Measurements from ENCODE around the gene AUP1. TPM values are rescaled to one million over a fixed set of nuclear protein-coding genes. Genes with fewer than 3 reads are reported as not detected.
A peak's percentile ranks its signal among the peaks of the same experiment; 100 is the strongest.

Gene AUP1
- total RNA-seq, 2 experiments from 2014 or later, result 92.1 to 98.0 TPM

DNA sequence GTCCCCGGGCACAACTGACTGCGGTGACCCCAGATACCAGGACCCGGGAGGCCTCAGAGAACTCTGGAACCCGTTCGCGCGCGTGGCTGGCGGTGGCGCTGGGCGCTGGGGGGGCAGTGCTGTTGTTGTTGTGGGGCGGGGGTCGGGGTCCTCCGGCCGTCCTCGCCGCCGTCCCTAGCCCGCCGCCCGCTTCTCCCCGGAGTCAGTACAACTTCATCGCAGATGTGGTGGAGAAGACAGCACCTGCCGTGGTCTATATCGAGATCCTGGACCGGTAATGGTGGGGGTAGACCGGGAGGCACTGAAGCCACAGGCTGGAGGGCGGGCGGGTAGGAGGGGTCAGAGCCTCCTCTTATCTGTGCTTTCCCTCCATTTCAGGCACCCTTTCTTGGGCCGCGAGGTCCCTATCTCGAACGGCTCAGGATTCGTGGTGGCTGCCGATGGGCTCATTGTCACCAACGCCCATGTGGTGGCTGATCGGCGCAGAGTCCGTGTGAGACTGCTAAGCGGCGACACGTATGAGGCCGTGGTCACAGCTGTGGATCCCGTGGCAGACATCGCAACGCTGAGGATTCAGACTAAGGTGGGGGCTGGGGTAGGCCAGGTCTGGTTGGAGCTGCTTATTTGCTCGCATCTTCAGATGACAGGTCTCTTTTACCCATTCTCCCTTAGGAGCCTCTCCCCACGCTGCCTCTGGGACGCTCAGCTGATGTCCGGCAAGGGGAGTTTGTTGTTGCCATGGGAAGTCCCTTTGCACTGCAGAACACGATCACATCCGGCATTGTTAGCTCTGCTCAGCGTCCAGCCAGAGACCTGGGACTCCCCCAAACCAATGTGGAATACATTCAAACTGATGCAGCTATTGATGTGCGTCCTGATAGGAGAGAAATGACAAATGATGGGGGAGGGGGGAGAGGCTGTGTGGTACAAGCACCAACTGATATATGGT, 1.0 kb upstream of the AUP1 start:
- Mint-ChIP-seq H3K36me3 (peaks cover 58% of the 10 kb centered on the region), H3K27me3 (no peaks in the 10 kb centered on the region), H3K9me3 (no peaks in the 10 kb centered on the region), H3K4me1 (ENCODE audit: low read depth) (peaks cover 39% of the 10 kb centered on the region), H3K4me3 (peak overlapping the region; percentile 98), H3K27ac (peak overlapping the region; percentile 91)
- ChIA-PET POLR2A (interaction anchor here (0.8 to 4.4 kb wide), 9 partner anchors 21 to 75 kb away, joined by 4 to 31 read pairs (median 5); partner anchors contain the start of genes CCDC142, DOK1, INO80B and MRPL53), CTCF (interaction anchor here (1.4 to 5.3 kb wide), 6 partner anchors 21 to 73 kb away, joined by 3 to 66 read pairs (median 14); partner anchors contain the start of genes CCDC142, MOGS, TTC31 and WBP1)
- DNase-seq, result peak; percentile 80
- intact Hi-C loops (cut with micrococcal nuclease), result loop anchor here (5.0 kb wide), 2 partner anchors 33 to 42 kb away; partner anchors contain the start of gene LBX2

DNA sequence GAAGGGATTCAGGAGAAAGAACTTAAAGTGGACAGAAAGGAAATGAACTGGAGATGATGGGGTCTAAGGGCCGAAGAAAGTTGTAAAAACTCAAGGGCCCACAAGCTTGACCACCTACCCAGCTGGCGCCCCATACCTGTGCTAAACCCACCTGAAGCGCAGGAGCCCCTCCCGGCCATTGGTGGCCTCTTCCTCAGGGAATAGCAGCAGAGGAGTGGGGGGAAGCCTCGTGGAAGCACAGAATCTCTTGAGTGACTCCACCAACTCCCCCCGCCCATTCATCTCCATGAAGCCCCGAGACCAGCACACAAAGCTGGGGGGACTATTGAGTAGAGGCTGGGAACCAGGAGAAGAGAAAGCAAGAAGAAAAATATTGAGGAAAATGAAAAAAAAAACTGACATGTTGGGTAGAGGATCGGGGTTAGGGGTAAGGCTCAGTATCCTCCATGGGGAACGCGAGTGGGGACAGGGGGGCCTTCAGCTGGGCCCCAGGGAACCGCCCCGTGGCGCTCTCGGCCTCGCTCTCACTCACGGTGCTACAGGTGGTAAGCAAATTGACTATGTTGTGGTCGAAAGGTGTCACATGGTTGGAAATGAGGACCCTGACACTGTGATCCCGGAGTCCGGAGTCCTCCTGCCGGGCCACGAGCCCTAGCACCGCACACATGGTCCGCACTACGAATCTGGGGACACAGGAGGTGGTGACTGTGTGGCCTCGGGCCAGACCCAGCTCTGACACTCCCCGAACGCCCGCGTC, 728 bp downstream of the AUP1 start:
- ChIA-PET CTCF (interaction anchor here (0.8 to 5.3 kb wide), 5 partner anchors 19 to 74 kb away, joined by 3 to 66 read pairs (median 8); partner anchors contain the start of genes CCDC142, INO80B and TTC31), POLR2A (interaction anchor here (0.6 to 4.4 kb wide), 12 partner anchors 8 to 125 kb away, joined by 3 to 31 read pairs (median 4); partner anchors contain the start of genes CCDC142, INO80B, PCGF1 and SEMA4F)
- intact Hi-C loops (cut with micrococcal nuclease), result loop anchor here (1.0 to 2.0 kb wide), 8 partner anchors 21 to 126 kb away; partner anchors contain the start of genes DOK1, MRPL53, PCGF1 and SEMA4F
- no peak for DNase-seq
- Mint-ChIP-seq H3K4me1 (ENCODE audit: low read depth) (peaks cover 39% of the 10 kb centered on the region), H3K9me3 (no peaks in the 10 kb centered on the region), H3K27ac (peak overlapping the region; percentile 91), H3K27me3 (no peaks in the 10 kb centered on the region), H3K4me3 (peak overlapping the region; percentile 98), H3K36me3 (peaks cover 57% of the 10 kb centered on the region)

DNA sequence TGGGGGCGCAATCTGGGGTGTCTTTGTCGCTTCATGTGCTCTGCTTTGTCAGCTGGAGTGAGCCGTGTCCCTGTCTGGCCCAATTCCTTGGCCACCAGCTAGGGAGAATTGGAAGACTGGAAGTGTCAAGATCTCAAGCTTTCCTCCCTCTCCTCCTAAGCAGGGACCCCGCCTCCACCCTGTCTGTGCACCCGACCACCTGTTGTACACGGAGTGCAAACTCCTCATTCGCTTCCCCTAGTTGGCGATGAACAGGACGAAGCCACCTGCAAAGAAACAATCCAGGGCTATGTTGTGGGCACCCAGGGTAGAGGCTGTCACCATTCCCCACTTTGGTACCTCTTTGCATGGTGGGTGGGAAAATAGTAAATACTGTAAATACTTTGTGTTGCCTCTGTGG, 1.8 kb downstream of the AUP1 start:
- Mint-ChIP-seq H3K36me3 (peaks cover 52% of the 10 kb centered on the region), H3K27ac (no peak overlapping the region), H3K27me3 (no peaks in the 10 kb centered on the region), H3K4me3 (peak overlapping the region; percentile 98), H3K9me3 (no peaks in the 10 kb centered on the region), H3K4me1 (ENCODE audit: low read depth) (peaks cover 39% of the 10 kb centered on the region)
- DNase-seq, result no peak
- intact Hi-C loops (cut with micrococcal nuclease), result loop anchor here (2.0 kb wide), 1 partner anchor 55 kb away; the partner anchor contains the start of gene MRPL53
- CTCF ChIA-PET, result interaction anchor here (5.1 to 5.3 kb wide), 2 partner anchors 45 to 60 kb away, joined by 55 to 66 read pairs; partner anchors contain the start of genes CCDC142 and TTC31
- POLR2A ChIA-PET, result interaction anchor here (1.2 to 2.5 kb wide), 4 partner anchors 15 to 72 kb away, joined by 4 to 11 read pairs (median 4); partner anchors contain the start of genes INO80B and PCGF1

DNA sequence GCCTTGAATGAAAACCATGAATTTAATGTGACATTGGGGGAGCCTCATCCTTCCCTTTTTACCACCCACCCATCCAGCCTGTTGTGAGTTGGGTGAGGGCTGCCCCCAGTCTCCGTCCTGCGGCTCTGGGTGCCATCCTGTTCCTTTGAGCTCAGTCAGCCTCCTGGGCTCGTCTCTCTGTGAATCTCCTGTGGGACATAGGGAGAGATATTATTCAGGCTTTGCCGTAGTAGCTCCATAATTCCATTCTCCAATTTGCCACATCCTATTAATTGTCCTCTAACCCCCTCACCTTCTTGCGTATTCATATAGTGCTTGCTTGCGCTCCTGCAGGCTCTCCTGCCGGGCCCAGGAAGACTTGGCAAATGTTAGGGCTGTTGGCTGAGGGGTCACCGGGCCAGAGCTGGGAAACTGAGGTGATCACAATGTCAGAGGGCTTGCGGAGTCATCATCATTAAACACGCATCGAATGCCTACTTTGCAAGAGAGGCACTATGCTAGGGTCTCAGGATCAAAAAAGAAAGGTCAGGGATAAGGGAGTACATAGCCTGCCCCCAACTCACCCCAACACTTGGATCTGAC, 2.8 kb downstream of the AUP1 start:
- no peaks in the 10 kb centered on the region for H3K27me3 Mint-ChIP-seq
- ChIA-PET CTCF (no interaction called here), POLR2A (interaction anchor here (1.1 to 1.5 kb wide), 4 partner anchors 17 to 68 kb away, joined by 3 to 4 read pairs (median 4); partner anchors contain the start of genes CCDC142, TTC31 and WBP1)
- H3K27ac Mint-ChIP-seq, result no peak overlapping the region
- no peak overlapping the region for H3K4me3 Mint-ChIP-seq
- no peaks in the 10 kb centered on the region for H3K9me3 Mint-ChIP-seq
- intact Hi-C loops (cut with micrococcal nuclease), result no loop called here
- H3K4me1 Mint-ChIP-seq (ENCODE audit: low read depth), result peaks cover 32% of the 10 kb centered on the region
- peaks cover 42% of the 10 kb centered on the region for H3K36me3 Mint-ChIP-seq
- no peak for DNase-seq

DNA sequence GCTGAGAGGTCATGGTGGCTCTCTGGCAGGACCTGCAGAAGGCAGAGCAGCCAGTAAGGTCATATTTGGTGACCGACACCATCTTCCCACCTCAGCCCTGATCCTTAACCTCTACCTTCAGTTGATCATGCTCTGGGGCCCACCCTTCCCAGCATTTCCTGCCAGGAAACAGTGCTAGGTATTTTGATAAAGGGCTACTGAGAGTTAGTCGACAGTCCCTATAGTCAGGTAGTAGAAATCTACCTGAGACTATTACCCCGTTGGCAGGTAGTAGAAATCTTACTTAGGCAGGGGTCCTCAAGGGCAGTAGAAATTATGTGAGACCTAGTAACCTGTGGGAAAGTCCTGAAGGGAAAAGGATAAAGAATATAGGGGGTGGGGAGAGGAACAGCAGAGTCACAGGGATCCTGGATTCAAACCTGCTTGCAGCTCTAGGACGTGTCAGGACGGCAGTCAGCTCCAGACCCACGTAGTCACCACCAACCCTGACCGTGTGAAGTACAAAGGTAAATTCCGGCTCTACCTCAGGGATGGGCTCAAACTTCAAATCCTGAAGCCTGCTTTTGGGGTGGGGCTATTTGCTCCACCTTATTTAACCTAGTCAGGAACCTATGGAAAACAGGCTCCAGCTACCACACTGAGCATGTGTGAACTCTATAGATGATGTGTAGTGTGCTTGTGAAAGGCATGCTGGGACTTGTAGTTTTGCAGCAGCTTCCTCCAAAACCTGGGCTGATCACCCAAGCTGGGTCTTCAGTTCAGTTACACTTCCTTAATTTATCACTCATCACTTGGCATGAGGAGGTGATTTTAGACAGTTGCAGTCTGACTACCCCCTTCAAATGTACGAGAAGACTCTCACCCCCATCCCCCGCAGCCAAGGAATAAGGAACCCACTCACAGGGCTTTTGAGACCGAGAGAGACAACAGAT, 3.5 kb downstream of the AUP1 start, which contains the start of gene DQX1:
Gene DQX1 (minus strand): TSS at position 515 of the 932 bp plus-strand sequence. CDS start 502 bp downstream, at position 13.
- intact Hi-C loops (cut with micrococcal nuclease), result no loop called here
- no peak for DNase-seq
- Mint-ChIP-seq H3K27ac (no peak within 1 kb of the TSS), H3K4me1 (ENCODE audit: low read depth) (peaks cover 25% of the 10 kb centered on the region), H3K9me3 (no peaks in the 10 kb centered on the region), H3K27me3 (no peaks in the 10 kb centered on the region), H3K36me3 (peaks cover 34% of the 10 kb centered on the region), H3K4me3 (no peak within 1 kb of the TSS)
- ChIA-PET POLR2A (interaction anchor here (1.1 to 1.4 kb wide), 3 partner anchors 22 to 67 kb away, joined by 3 to 4 read pairs (median 4); partner anchors contain the start of genes CCDC142, TTC31 and WBP1), CTCF (no interaction called here)

DNA sequence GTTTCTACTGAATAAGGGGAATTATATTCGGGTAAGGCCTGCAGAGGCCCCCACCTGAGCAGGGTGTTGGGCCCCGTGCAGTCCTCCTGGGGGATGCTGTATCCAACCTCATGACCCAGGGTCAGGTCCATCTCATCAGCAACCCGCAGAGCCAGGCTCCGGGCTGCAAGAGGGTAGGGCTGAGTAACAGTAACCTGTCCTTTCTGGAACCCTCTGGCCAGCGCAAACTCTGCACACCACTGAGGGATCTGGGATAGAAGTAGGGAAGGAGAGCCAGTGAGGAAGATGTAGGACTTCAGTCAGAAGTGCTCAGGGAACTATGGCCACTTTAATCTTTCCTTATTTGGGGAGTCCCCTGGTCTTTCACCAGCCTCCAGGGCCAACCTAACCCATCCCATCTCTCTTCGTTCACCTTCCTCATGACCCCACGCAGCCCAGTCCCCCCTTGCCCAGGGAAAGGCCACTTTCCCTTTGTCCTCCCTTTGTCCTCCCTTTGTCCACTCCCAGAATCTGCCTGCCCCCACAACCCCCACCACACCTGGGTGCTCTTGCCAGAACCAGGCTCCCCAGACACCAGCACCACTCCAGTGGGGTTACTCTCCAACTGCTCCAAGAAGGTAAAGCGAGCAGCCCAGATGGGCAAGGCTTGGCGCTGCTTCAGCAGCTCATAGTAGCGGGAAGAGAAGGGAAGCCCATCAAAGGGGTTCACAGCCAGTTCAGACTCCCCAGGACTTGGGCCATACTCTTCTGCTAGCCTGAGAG, 4.4 kb downstream of the AUP1 start:
- no peak for DNase-seq
- CTCF ChIA-PET, result no interaction called here
- intact Hi-C loops (cut with micrococcal nuclease), result no loop called here
- Mint-ChIP-seq H3K27me3 (peaks cover 3% of the 10 kb centered on the region), H3K4me3 (no peak overlapping the region), H3K4me1 (ENCODE audit: low read depth) (peaks cover 20% of the 10 kb centered on the region), H3K27ac (no peak overlapping the region), H3K9me3 (no peaks in the 10 kb centered on the region), H3K36me3 (peaks cover 28% of the 10 kb centered on the region)
- POLR2A ChIA-PET, result no interaction called here

DNA sequence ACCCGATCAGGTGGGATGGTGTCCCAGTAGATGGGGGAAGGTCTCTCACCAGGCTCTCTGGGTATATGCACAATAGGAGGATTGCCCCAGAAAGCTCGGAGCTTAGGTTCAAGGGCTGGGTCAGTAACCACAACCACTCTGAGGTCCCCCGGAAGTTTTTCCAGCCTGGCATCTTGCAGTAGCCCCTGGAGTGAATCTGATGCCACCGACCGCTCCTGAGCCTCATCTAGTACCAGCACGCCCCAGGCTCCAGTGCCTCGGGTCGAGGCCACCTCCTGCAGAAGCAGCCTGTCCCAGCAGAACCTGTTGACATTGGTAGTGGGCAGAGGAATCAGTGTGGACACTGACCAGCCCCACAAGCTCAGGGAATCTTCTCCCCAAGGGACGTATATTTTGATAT, 5.5 kb downstream of the AUP1 start:
- Mint-ChIP-seq H3K27ac (no peak overlapping the region), H3K4me1 (ENCODE audit: low read depth) (peaks cover 19% of the 10 kb centered on the region), H3K36me3 (peaks cover 27% of the 10 kb centered on the region), H3K9me3 (no peaks in the 10 kb centered on the region), H3K4me3 (no peak overlapping the region), H3K27me3 (peaks cover 14% of the 10 kb centered on the region)
- ChIA-PET CTCF (no interaction called here), POLR2A (no interaction called here)
- DNase-seq, result no peak
- intact Hi-C loops (cut with micrococcal nuclease), result no loop called here

DNA sequence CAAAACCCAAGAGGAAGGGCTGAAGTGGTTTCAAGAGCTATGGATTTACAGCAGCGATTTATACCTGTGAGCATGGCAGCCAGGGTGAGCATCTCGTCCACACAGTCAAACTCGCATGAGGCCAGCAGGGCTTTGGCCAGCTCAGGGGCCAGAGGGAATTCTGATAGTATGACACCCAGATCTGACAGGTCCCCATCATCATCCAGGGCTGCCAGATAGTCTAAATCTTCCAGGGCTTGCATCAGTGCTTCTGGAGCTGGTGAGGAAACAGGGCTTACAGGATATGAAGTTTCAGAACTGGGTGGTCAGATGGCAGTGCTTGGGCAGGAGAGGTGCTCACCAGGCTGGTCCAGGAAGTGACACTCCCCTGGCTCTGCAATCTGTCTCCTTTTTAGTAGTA, 7.0 kb downstream of the AUP1 start:
- POLR2A ChIA-PET, result no interaction called here
- Mint-ChIP-seq H3K36me3 (peaks cover 15% of the 10 kb centered on the region), H3K4me1 (ENCODE audit: low read depth) (peaks cover 5% of the 10 kb centered on the region), H3K27ac (no peak overlapping the region), H3K9me3 (no peaks in the 10 kb centered on the region), H3K4me3 (no peak overlapping the region), H3K27me3 (peaks cover 27% of the 10 kb centered on the region)
- no peak for DNase-seq
- CTCF ChIA-PET, result interaction anchor here (1.0 kb wide), 1 partner anchor 39 kb away, joined by 3 read pairs; the partner anchor contains the start of genes CCDC142 and TTC31
- intact Hi-C loops (cut with micrococcal nuclease), result no loop called here

DNA sequence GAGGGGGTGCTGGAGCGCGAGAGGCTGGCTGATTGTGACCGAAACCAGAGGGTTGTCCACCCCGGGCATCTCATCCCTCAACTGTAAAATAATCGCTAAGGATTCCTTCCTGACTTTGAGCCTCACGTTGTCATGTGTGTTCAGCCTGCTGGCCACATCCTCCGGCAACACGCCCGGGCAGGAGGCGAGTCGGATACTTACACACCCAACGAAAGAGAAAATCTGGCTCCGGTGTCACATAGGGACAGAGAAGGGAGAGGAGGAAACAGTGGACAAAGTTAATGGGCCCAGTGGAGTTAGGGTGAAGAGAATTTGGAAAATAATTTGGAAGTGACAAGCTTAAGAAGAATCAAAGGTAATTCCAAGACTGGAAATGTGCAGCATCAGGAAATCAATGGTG, 12.9 kb downstream of the AUP1 start:
- H3K27me3 Mint-ChIP-seq, result peaks cover 67% of the 10 kb centered on the region
- intact Hi-C loops (cut with micrococcal nuclease), result loop anchor here (1.0 kb wide), 1 partner anchor 18 kb away; no protein-coding TSS in a partner anchor
- ChIA-PET CTCF (no interaction called here), POLR2A (interaction anchor here (0.8 to 1.1 kb wide), 2 partner anchors 13 kb away, joined by 4 to 6 read pairs; partner anchors contain the start of genes AUP1 and HTRA2)
- H3K4me1 Mint-ChIP-seq (ENCODE audit: low read depth), result peaks cover 23% of the 10 kb centered on the region
- H3K9me3 Mint-ChIP-seq, result no peaks in the 10 kb centered on the region
- H3K27ac Mint-ChIP-seq, result no peak overlapping the region
- peaks cover 2% of the 10 kb centered on the region for H3K36me3 Mint-ChIP-seq
- H3K4me3 Mint-ChIP-seq, result peak overlapping the region; percentile 57
- no peak for DNase-seq
